ENCODE results near the gene DACT2. TPM values are rescaled to one million over a fixed set of nuclear protein-coding genes. Genes with fewer than 3 reads are reported as not detected.

Gene DACT2
- total RNA-seq, 1 experiment from 2014 or later: 21.1 TPM

GRCh38 chr6:168293636-168294530, 25.7 kb downstream of the DACT2 start:
- Mint-ChIP-seq H3K4me3 (ENCODE audit: unreplicated experiment) (no peak overlapping the region), H3K27me3 (ENCODE audit: insufficient read depth, unreplicated experiment) (no peaks in the 10 kb centered on the region), H3K27ac (ENCODE audit: unreplicated experiment) (no peak overlapping the region), H3K36me3 (ENCODE audit: insufficient read depth, unreplicated experiment) (no peaks in the 10 kb centered on the region), H3K9me3 (ENCODE audit: unreplicated experiment) (no peaks in the 10 kb centered on the region), H3K4me1 (ENCODE audit: low read depth, unreplicated experiment) (no peaks in the 10 kb centered on the region)
- POLR2A ChIA-PET: no interaction called here
- no peaks in the 10 kb centered on the region for H3K27me3 ChIP-seq (replicated peaks; ENCODE audit: control insufficient read depth, insufficient read depth, low read length)
- TF ChIP-seq CTCF (IDR thresholded peaks at IDR 0.05; ENCODE audit: insufficient read depth in 1 of 2, low read depth in 1 of 2, low read length in 1 of 2, severe bottlenecking in 1 of 2, unreplicated experiment in 1 of 2): no peak
- no peaks in the 10 kb centered on the region for H3K9me3 ChIP-seq
- H3K4me1 ChIP-seq: no peaks in the 10 kb centered on the region
- H3K4me3 ChIP-seq (ENCODE audit: low read depth, low read length): no peak overlapping the region
- intact Hi-C loops (cut with micrococcal nuclease; ENCODE audit: unreplicated experiment): no loop called here
- no peaks in the 10 kb centered on the region for H3K36me3 ChIP-seq (ENCODE audit: control insufficient read depth, insufficient read depth, low read length)
- DNase-seq: no peak
- no TSS peak for BruUV-seq (replicated peaks)
- CTCF ChIA-PET: no interaction called here

DNA sequence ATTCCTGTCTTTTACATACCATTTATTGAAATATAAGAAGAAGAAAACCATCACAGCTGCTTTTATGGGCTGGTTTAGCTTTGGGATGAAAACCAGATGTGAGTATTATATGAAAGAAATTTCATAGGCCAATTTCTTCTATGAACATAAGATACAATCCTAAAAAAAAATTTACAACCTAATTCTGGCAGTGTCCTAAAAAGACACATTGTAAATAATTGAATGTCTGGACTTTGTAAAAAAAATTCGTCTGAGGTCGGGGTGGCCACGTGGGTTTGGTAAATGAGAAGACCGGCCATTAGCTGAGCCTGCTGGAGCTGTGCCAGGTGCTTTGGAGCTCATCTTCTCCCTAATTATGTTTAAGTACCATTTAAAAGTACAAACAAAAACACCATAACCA, 26.8 kb downstream of the DACT2 start:
- DNase-seq: no peak
- Mint-ChIP-seq H3K27ac (ENCODE audit: unreplicated experiment) (no peak overlapping the region), H3K4me1 (ENCODE audit: low read depth, unreplicated experiment) (no peaks in the 10 kb centered on the region), H3K9me3 (ENCODE audit: unreplicated experiment) (no peaks in the 10 kb centered on the region), H3K4me3 (ENCODE audit: unreplicated experiment) (no peak overlapping the region), H3K36me3 (ENCODE audit: insufficient read depth, unreplicated experiment) (no peaks in the 10 kb centered on the region), H3K27me3 (ENCODE audit: insufficient read depth, unreplicated experiment) (no peaks in the 10 kb centered on the region)
- H3K9me3 ChIP-seq: no peaks in the 10 kb centered on the region
- POLR2A ChIA-PET: no interaction called here
- TF ChIP-seq CTCF (IDR thresholded peaks at IDR 0.05; ENCODE audit: insufficient read depth in 1 of 2, low read depth in 1 of 2, low read length in 1 of 2, severe bottlenecking in 1 of 2, unreplicated experiment in 1 of 2): no peak
- no peaks in the 10 kb centered on the region for H3K4me1 ChIP-seq
- BruUV-seq (replicated peaks): no TSS peak
- CTCF ChIA-PET: no interaction called here
- intact Hi-C loops (cut with micrococcal nuclease; ENCODE audit: unreplicated experiment): no loop called here
- H3K27me3 ChIP-seq (replicated peaks; ENCODE audit: control insufficient read depth, insufficient read depth, low read length): no peaks in the 10 kb centered on the region
- H3K4me3 ChIP-seq (ENCODE audit: low read depth, low read length): no peak overlapping the region
- no peaks in the 10 kb centered on the region for H3K36me3 ChIP-seq (ENCODE audit: control insufficient read depth, insufficient read depth, low read length)

GRCh38 chr6:168291450-168291849, 28.1 kb downstream of the DACT2 start:
- Mint-ChIP-seq H3K36me3 (ENCODE audit: insufficient read depth, unreplicated experiment) (no peaks in the 10 kb centered on the region), H3K27ac (ENCODE audit: unreplicated experiment) (no peak overlapping the region), H3K4me3 (ENCODE audit: unreplicated experiment) (no peak overlapping the region), H3K27me3 (ENCODE audit: insufficient read depth, unreplicated experiment) (no peaks in the 10 kb centered on the region), H3K4me1 (ENCODE audit: low read depth, unreplicated experiment) (no peaks in the 10 kb centered on the region), H3K9me3 (ENCODE audit: unreplicated experiment) (no peaks in the 10 kb centered on the region)
- POLR2A ChIA-PET: no interaction called here
- intact Hi-C loops (cut with micrococcal nuclease; ENCODE audit: unreplicated experiment): no loop called here
- no peak for TF ChIP-seq CTCF (IDR thresholded peaks at IDR 0.05; ENCODE audit: insufficient read depth in 1 of 2, low read depth in 1 of 2, low read length in 1 of 2, severe bottlenecking in 1 of 2, unreplicated experiment in 1 of 2)
- CTCF ChIA-PET: no interaction called here
- DNase-seq: no peak
- Histone ChIP-seq H3K4me1 (no peaks in the 10 kb centered on the region), H3K27me3 (replicated peaks; ENCODE audit: control insufficient read depth, insufficient read depth, low read length) (no peaks in the 10 kb centered on the region), H3K4me3 (ENCODE audit: low read depth, low read length) (no peak overlapping the region), H3K9me3 (no peaks in the 10 kb centered on the region), H3K36me3 (ENCODE audit: control insufficient read depth, insufficient read depth, low read length) (no peaks in the 10 kb centered on the region)
- no TSS peak for BruUV-seq (replicated peaks)

Measured in Caco-2 (cell line).